Renal cortex interstitium (tissue), 11 donors: Measurements from ENCODE around the gene SNX25. TPM values are rescaled to one million over a fixed set of nuclear protein-coding genes. Genes with fewer than 3 reads are reported as not detected.
"Not testable (repeated sequence)": the region's sequence is repeated elsewhere in the genome, so short reads cannot be mapped to it uniquely, and the experiment has no call there.

Experiments used
- DNase-seq, 11 donors: peaks; one replicate each; pipeline ENCODE4 v3.0.0-alpha.2; 2013; ENCODE audit warnings: low read depth in 9 of 11, low spot score in 4 of 11; ENCODE audit errors: extremely low read depth in 1 of 11
- polyA plus RNA-seq, 3 donors: library from polyadenylated mRNA; unstranded; fragments of 120-200 nt; gene quantifications; one replicate each; pipeline ENCODE4 v1.2.1, GENCODE V29; 2013; ENCODE audit not compliant: insufficient read length in 3 of 3

Gene SNX25
- polyA plus RNA-seq, 3 donors = 21.6 to 27.0 (median 25.6) TPM

DNA sequence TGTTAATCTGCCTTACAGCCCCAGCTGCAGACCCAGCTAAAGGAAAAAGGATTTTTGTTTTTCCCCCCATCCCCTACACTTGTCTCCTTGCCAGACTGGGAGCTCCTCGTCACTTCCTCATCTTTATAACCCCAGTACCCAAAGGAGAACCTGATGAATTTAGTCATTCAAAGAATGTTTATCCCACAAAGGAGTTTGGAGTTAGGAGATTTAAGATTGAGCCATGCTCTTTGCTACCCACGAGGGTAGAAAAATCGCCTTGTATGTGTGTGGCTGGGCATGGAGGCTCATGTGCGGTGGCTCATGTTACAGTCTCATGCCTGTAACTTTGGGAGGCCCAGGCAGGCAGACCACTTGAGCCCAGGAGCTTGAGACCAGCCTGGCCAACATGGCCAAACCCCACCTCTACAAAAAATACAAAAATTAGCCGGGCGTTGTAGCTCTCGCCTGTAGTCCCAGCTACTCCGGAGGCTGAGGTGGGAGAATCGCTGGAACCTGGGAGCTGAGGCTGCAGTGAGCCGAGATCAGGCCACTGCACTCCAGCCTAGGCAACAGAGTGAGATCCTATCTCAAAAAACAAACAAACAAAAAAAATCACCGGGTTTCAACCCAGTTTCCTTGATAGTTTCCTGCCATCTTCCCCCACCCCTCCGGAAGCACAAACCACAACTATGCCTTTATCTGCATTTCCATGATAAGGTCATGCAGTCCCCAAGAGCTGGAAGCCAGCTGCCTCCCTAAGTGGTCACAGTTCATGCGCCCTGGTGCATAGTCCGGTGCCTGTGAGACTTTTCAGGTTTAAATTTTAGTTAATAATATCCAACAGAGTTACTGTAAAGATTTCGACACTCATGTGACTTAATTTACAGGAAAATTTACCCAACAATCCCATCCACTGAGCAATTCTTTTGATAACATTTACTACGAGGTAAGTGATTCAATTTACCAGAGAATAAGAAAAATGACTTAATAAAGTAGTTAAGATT is 7.1 kb upstream of the SNX25 start:
- DNase-seq = no peak

DNA sequence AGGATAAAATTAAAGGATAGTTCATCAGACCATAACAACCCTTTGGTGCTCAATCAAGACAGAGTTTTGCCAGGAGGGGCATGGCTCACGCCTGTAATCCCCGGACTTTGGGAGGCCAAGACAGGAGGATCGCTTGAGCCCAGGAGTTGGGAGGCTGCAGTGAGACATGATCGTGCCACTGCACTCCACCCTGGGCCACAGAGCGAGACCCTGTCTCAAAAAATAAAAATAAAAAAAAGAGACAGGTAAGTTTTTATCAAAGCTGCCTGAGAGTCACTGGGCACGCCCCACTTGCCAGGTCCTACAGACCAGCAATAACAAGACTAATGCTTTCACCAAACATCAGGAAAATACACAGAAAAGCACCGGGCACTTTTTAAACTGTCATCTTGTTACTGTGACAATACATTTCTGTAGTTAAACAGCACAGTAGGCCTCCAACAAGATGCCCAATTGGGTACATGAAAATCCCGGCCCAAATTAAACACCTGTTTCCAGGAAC is 6.4 kb upstream of the SNX25 start:
- DNase-seq = no peak

DNA sequence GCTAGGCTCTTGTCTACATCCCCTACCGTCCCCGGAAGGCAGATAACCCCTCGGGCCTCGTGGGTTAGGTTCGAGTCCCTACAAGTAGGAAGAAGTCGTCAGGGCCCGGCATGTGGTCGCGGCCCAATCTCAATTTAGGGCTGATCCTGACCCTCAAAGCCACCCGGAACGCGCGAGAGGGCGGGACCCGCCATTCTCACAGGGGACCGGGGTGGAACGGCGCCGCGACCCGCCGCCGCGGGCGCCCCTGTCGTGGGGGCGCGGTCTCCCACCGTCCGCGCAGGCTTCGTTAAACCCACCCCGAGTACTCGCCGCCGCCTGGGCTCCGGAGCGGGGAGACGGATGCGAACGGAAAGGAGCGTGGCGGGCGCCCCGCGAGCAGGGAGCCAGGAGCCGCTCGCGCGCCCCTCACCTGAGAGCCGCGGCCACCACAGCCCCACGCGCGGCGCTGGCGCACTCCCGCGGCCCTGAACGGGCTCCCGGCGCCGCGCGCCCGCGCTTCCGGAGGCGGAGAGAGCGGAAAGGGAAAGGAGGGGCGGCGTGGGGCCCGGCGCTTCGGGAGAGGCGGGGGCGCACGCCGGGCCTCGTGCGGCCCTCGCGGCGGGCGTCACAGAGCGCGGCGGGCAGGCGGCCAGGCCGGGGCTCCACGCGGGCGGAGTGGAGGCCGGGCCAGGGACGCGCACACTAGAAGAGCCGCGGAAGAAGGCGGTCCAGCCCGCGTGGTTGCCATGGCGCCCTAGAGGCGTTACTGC is 5.7 kb upstream of the SNX25 start, which contains the start of gene CFAP97:
Gene CFAP97, minus strand, starts transcription at position 515 of the 752 bp plus-strand sequence. CDS start 12,804 bp downstream, outside the sequence.
- peak in 5 of 11 donors; percentile 75 to 85 (median 78) for DNase-seq

DNA sequence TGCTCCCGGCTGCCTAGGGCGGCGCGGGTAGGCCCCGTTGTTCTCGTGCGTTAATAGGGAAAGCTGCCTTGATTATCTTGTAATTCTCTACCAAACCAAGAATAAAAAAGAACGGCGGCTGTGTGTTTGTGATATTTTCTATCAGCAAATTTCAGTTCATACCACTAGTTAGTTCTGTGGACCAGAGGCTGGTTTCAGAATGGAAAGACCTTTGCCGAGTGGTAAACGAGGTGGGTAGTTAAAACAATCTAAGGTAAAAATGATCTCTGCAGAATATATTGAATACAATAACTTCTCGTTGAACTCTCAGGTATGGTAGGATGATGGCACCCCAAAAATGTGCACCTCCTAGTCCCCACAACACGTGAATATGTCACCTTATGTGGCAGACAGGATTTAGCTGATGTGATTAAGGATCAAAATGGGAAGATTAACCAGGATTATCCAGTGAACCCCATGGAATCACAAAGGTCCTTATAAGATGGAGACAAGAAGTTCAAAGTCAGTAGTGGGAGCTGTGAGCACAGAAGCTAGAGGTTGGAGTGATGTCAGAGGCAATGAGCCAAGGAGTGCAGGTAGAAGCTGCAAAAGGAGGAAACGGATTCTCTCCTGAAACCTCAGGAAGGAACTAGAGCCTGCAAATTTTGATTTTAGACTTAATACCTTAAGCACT is 5.0 kb upstream of the SNX25 start:
- DNase-seq = no peak

DNA sequence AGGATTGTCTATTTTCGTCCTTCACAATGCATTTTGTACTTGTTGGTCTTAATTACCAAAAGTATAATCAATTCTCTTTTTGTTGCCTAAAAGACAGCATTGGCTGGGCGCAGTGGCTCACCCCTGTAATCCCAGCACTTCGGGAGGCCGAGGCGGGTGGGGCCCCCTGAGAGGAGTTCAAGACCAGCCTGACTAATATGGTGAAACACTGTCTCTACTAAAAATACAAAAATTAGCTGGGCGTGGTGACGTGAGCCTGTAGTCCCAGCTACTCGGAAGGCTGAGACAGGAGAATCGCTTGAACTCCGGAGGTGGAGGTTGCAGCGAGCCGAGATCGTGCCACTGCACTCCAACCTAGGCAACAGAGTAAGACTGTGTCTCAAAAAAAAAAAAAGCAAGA is 4.3 kb upstream of the SNX25 start:
- DNase-seq = not testable (repeated sequence)

DNA sequence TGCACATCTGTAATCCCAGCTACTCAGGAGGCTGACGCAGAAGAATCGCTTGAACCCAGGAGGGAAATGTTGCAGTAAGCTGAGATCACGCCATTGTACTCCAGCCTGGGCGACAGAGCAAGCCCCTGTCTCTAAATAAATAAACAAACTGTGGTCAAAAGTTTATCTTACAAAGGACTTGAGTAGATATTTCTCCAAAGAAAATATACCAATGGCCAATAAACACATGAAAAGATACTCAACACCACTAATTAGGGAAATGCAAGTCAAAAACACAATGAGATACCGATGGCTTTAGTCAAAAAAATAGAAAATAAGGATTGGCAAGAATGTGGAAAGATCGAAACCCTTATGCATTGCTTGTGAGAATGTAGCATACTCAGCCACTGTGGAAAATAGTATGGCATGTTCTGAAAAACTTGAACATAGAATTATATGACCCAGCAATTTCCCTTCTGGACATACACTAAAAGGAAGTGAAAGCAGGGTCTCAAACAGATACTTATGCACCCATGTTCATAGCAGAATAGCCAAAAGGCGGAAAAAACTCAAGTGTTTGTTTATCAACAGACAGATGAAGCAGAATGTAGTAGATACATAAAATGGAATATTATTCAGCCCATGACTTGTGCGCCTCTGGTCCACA is 3.6 kb upstream of the SNX25 start:
- no peak for DNase-seq

DNA sequence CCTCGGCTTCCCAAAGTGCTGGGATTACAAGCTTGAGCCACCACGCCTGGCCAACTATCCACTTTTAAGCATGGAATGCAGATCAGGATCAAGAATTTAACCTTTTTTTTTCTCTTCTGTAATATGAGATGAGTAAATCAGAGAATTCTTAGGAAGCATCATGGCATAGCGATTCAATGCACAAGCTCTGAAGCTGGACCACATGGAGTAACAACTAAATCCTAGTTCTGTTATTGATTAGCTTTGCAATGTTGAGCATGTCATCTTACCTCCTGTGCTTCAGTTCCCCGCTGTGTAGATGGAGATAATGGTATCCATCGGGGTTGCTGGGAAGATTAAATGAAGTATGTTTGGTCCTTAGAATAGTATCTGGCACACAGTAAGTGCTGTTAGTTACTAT is 1.9 kb upstream of the SNX25 start:
- no peak for DNase-seq

DNA sequence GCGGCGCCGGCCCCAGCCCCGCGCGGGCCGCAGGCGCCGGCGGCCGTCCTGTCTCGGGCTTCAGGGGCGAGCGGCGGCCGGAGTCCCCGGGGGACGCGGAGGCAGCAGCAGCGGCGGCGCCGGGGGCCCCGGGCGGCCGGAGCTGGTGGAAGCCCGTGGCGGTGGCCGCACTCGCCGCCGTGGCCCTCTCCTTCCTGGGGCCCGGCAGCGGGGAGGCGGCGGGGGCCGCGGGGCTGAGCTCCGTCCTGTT is 379 bp downstream of the SNX25 start:
- DNase-seq = not testable (repeated sequence)

DNA sequence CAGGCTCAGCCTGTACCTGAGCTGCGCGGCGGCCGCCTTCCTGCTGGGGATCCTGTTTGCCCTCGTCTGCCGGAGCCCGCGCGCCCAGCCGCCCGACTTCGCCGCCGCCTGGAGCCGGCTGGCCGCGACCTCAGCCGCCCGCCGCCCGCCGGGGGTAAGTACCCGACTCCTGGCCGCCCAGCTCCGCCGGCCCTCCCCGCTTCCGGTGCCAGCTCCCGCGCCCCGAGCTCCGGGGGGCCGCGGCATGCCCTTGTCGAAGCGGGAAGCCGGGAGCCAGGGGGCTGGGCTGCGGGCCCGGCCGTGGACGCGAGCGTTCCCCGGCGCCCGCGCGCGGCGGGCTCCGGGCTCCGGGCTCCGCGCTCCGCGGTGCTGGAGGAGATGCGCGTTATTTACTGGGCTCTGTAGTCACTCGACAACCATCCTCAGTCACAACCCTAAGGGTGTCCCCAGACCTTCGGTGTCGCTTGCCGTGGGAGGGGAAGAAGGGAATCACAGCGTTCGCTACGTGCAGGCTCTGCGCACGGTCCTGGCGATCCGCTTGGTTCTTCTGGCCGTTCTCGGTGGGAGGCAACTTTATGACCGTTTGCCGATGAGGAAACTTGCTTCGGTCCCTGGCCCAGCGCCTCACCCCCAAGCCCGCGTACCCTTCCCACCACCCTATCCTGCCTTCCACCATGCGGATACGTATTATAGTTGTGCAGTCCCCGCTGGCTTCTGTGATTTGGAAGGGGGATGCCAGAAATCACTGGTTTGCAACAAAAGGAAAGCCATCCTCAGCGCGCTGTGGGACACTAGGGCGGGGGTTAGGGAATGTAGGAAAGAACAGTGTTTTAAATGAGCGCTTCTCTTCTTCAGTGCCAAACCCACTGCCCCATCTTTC is 944 bp downstream of the SNX25 start:
- DNase-seq = no peak

DNA sequence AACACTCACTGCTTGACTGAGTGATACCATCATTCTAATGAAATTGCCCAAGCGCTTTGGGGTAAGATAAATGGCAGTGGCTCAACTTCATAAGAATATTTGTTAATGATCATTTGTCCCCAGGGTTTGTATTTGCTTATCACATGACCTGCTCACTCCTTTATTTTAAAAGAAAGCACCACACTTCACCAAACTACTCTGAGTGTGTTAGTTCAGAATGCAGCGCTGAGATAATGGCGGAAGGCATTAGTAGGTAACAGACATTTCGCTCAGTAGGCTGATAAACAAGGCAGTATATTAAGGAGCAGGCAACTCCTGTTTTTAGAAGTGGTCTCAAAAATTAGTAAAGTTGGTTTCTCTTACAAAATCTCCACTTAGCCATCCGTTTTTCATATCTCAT is 1.6 kb downstream of the SNX25 start:
- DNase-seq = no peak

DNA sequence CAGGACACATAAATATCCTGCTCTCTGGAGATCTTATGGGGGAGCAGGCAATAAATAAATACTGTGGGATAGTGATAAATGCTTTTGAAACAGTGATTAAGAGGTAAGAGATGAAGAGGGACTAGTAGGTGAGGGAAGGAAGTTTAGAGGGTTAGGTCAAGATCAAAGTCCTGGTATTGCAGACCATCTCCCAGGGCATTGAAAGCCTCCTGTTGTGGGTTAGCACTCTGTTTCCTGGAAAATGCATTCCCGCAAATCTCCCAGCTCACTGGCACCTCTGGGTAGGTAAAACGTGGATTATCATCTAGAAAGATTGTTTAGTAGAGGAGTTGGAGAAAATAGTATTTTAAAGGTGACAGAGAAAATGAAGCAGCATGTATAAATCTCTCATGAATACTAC is 2.2 kb downstream of the SNX25 start:
- DNase-seq = no peak

DNA sequence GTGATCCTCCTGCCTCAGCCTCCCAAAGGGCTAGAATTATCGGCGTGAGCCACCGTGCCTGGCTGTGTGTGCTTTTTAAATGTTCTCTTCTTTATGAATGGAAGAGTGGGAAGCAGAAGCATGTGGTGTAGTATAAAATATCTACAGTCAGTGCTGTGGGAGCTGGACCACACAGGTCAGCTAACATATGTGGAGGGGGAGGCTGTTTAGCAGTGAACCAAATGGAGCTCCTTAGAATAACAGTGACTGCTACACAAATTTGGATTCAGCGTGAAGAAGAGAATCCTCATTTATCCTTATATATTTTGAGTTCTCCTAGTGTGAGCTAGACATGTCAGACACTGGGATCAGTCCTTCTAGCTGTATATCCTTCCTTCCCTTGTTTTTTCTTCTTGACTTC is 3.2 kb downstream of the SNX25 start:
- no peak for DNase-seq

DNA sequence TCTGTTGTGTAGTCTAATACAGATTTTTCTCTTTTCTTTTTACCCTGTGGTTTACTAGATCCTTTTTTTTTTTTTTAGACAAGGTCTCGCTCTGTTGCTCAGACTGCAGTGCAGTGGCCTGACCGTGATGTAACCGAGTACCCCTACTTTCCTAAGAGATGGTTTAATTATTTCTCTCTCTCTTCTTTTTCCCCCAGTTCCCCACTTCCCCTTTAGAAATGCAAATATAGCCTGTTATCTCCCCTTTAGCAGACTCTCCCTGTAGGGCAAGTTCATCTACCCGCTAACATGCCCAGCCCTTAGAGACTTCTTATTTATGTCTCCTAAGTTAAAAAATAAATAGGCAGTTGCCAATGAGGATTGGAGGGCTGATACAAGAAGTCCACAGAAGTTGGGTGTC is 4.5 kb downstream of the SNX25 start:
- DNase-seq = no peak

DNA sequence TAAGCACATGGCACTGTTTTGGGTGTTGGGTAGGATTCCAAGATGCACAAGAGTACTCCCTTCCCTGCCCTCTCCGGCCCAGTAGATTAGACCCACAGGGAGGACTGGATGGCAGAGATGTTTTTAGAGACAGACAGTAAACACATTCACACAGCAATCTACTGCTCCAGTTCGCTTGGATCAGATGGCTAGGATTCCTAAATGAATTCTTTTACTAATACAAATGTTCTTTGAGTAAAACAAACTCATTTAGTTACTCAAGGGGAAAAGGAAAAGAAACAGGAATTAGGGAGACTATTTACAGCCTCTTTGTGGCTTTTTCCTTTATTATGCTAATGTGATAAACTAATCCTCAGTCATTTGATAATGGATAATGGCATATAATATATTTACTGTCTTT is 5.9 kb downstream of the SNX25 start:
- no peak for DNase-seq

DNA sequence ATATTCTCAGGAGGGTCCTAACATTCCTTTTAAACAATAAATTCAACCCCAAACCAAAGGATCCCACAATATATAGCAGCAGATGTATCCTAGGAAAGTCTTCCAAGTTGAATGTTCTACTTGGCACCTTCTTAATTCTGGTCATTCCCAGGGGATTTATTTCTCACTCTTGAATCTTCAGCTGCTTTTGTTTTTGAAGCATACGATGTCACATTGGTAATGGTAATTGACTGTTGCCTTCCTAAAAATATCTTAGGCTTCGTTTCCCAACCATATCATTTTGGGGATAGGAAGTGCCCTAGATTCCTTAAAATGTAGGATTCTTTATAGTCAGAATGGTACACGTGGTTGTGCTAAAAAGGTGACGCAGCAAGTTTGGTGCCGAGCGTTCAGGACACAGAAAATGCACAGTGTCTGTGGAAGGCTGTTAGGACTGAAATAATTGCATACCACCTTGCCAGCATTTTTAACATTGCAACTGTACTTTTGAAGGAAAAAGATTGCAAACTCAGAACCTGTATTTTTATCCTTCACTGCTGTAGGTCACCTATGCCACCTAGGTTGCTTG is 8.1 kb downstream of the SNX25 start:
- DNase-seq = no peak

DNA sequence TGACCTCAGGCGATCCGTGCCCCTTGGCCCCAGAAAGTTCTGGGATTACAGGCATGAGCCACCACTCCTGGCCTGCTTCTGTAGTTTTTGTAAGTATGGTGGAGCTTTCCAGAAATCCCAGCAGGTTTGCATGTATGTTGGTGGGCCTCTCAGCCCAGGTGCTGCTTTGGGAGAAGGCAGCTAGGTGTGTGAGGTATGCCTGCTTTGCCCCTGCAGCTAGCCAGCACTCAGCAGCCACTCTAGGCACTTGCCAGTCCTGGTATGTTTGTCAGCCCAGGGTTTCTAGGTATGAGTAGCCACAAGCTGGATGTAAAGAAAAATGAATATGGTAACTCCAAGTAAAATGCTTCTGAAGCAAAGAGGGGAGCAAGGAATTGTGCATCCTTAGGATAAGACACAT is 8.9 kb downstream of the SNX25 start:
- no peak for DNase-seq

DNA sequence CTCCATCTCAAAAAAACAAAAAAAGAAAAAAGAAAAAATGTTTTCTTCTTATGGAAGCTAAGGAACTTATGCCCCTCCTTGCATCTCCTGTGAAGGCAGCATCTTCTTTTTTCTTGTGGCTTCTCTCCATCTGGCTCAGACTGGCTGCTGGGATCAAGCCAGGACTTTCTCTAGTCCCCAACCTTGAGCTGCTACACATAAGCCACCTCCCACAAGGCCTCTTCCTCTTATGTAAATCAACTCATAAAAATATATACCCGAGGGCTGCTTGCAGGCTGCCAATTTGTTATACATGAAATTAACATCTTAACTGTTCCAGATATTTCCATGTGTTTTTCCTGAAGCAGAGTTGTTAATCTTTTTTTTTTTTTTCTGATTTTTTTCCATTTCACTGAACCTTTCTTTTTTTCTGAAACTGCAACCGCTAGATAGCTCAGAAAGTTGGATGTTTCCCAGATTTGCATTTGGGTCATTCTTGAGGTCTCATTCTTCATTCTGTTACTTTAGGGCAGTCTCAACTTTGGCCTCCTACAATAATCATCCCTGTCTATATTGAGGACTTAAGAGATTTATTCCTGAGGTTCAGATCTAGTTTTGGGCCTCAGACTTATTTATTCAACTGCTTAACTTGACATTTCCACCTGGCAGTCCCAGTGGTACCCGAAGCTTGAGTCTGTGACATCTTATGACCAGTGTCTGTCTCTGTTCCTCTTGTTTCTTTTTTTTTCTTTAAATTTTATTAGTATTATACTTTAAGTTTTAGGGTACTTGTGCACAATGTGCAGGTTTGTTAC is 10.3 kb downstream of the SNX25 start:
- DNase-seq = no peak
